SK-N-SH treated with all-trans-retinoic acid at 6 μM for 48 hours (cell line): ENCODE measurements around the gene IGF2R.

ENCODE experiments used
- ATAC-seq: fragments of 200-7000 bp; cut with Tn5 transposase; 3 replicates; pipeline ENCODE4 v1.9.1; 2020; ENCODE audit warnings: mild to moderate bottlenecking, moderate library complexity
- ARNTL ChIP-seq: fragments of 450-650 bp; formaldehyde crosslinking; IDR thresholded peaks from 2 replicates; pipeline ENCODE4 v1.5.0; 2020; ENCODE audit warnings: low read depth, mild to moderate bottlenecking, moderate library complexity, borderline replicate concordance
- BACH2 ChIP-seq: fragments of 250-450 bp; sonication (Bioruptor Pico); IDR thresholded peaks from 2 replicates; pipeline ENCODE4 v1.9.0; 2021; ENCODE audit warnings: mild to moderate bottlenecking, borderline replicate concordance
- CREB5 ChIP-seq: fragments of 250-450 bp; sonication (Bioruptor Pico); IDR thresholded peaks from 2 replicates; pipeline ENCODE4 v1.5.1; 2020; ENCODE audit warnings: low read depth, mild to moderate bottlenecking, moderate library complexity
- CSDC2 ChIP-seq: fragments of 250-450 bp; sonication (Bioruptor Pico); IDR thresholded peaks from 2 replicates; pipeline ENCODE4 v1.5.0; 2020; ENCODE audit warnings: mild to moderate bottlenecking, moderate library complexity
- CSRNP3 ChIP-seq: fragments of 250-450 bp; sonication (Bioruptor Pico); IDR thresholded peaks from 2 replicates; pipeline ENCODE4 v1.5.1; 2021; ENCODE audit warnings: mild to moderate bottlenecking, moderate library complexity
- ESRRG ChIP-seq: fragments of 250-450 bp; sonication (Bioruptor Pico); IDR thresholded peaks from 2 replicates; pipeline ENCODE4 v1.6.1; 2021; ENCODE audit warnings: mild to moderate bottlenecking
- GLIS3 ChIP-seq: fragments of 250-450 bp; sonication (Bioruptor Pico); IDR thresholded peaks from 2 replicates; pipeline ENCODE4 v1.5.0; 2020; ENCODE audit warnings: mild to moderate bottlenecking, moderate library complexity
- ISL1 ChIP-seq: fragments of 250-450 bp; sonication (Bioruptor Pico); IDR thresholded peaks from 2 replicates; pipeline ENCODE4 v2.1.2; 2022; ENCODE audit warnings: mild to moderate bottlenecking, moderate library complexity
- PATZ1 ChIP-seq: fragments of 250-450 bp; sonication (Bioruptor Pico); IDR thresholded peaks from 2 replicates; pipeline ENCODE4 v1.8.0; 2020; ENCODE audit warnings: mild to moderate bottlenecking, moderate library complexity, borderline replicate concordance
- POU6F1 ChIP-seq: fragments of 250-450 bp; sonication (Bioruptor Pico); IDR thresholded peaks from 2 replicates; pipeline ENCODE4 v1.8.0; 2021; ENCODE audit warnings: low read depth, mild to moderate bottlenecking, moderate library complexity, borderline replicate concordance
- RARB ChIP-seq: fragments of 250-450 bp; sonication (Bioruptor Pico); IDR thresholded peaks from 2 replicates; pipeline ENCODE4 v1.8.0; 2021; ENCODE audit warnings: mild to moderate bottlenecking, moderate library complexity
- SNAI2 ChIP-seq: fragments of 250-450 bp; sonication (Bioruptor Pico); IDR thresholded peaks from 2 replicates; pipeline ENCODE4 v1.5.0; 2020; ENCODE audit warnings: mild to moderate bottlenecking, moderate library complexity
- TCF4 ChIP-seq: fragments of 250-450 bp; sonication (Bioruptor Pico); IDR thresholded peaks from 2 replicates; pipeline ENCODE4 v1.8.0; 2021; ENCODE audit warnings: mild to moderate bottlenecking, moderate library complexity, borderline replicate concordance
- TOX ChIP-seq: fragments of 250-450 bp; sonication (Bioruptor Pico); IDR thresholded peaks from 2 replicates; pipeline ENCODE4 v1.8.0; 2021; ENCODE audit warnings: mild to moderate bottlenecking, moderate library complexity, borderline replicate concordance
- TSHZ2 ChIP-seq: fragments of 250-450 bp; sonication (Bioruptor Pico); IDR thresholded peaks from 2 replicates; pipeline ENCODE4 v1.5.0; 2020; ENCODE audit warnings: mild to moderate bottlenecking, moderate library complexity
- ZC3H10 ChIP-seq: fragments of 250-450 bp; sonication (Bioruptor Pico); IDR thresholded peaks from 2 replicates; pipeline ENCODE4 v1.5.1; 2021; ENCODE audit warnings: mild to moderate bottlenecking, moderate library complexity
- ZFP3 ChIP-seq: fragments of 250-450 bp; sonication (Bioruptor Pico); IDR thresholded peaks from 2 replicates; pipeline ENCODE4 v1.5.0; 2020; ENCODE audit warnings: mild to moderate bottlenecking, moderate library complexity
- ZFP30 ChIP-seq: fragments of 450-650 bp; formaldehyde crosslinking; IDR thresholded peaks from 2 replicates; pipeline ENCODE4 v1.5.0; 2022; ENCODE audit warnings: mild to moderate bottlenecking, moderate library complexity
- ZNF565 ChIP-seq: fragments of 450-650 bp; formaldehyde crosslinking; conservative IDR thresholded peaks from 2 replicates; pipeline ENCODE4 v1.5.0; 2020; ENCODE audit warnings: low read depth, mild to moderate bottlenecking, moderate library complexity

The IGF2R gene

GRCh38 chr6:160101277-160102205 lies 132.7 kb downstream of the IGF2R start:
- TF ChIP-seq TOX (CRISPR knock-in tag) (no peak), ZFP30 (CRISPR knock-in tag) (no peak), SNAI2 (CRISPR knock-in tag) (no peak), BACH2 (CRISPR knock-in tag) (no peak), ZNF565 (no peak), POU6F1 (CRISPR knock-in tag) (no peak), TCF4 (CRISPR knock-in tag) (no peak), TSHZ2 (CRISPR knock-in tag) (no peak)
- TF ChIP-seq, all 23 proteins: peak for 0
- no peak for ATAC-seq

- no peak for TF ChIP-seq ZC3H10 (CRISPR knock-in tag)
- no peak for TF ChIP-seq PATZ1 (CRISPR knock-in tag)
- TF ChIP-seq TOX (CRISPR knock-in tag) = no peak
- no peak for TF ChIP-seq CSDC2 (CRISPR knock-in tag)
- TF ChIP-seq SNAI2 (CRISPR knock-in tag) = no peak
- no peak for TF ChIP-seq RARB (CRISPR knock-in tag)
- no peak for TF ChIP-seq CSRNP3 (CRISPR knock-in tag)
- TF ChIP-seq ZFP3 (CRISPR knock-in tag) = no peak
- no peak for ATAC-seq
These were observed 133.5 kb downstream of the IGF2R start for GRCh38 chr6:160102399-160102798.

- TF ChIP-seq CSDC2 (CRISPR knock-in tag) (no peak), ZNF565 (no peak), ZC3H10 (CRISPR knock-in tag) (no peak)
- ATAC-seq = peak; percentile 83
These were observed 134.3 kb downstream of the IGF2R start for GRCh38 chr6:160102956-160103824.

GRCh38 chr6:160103825-160104100 lies 134.9 kb downstream of the IGF2R start:
- no peak for ATAC-seq
- TF ChIP-seq ESRRG (CRISPR knock-in tag) = no peak
- no peak for TF ChIP-seq ZNF565
- no peak for TF ChIP-seq ZFP30 (CRISPR knock-in tag)
- TF ChIP-seq CSDC2 (CRISPR knock-in tag) = no peak
- no peak for TF ChIP-seq CREB5 (CRISPR knock-in tag)
- TF ChIP-seq ISL1 (CRISPR knock-in tag) = no peak
- no peak for TF ChIP-seq TOX (CRISPR knock-in tag)
- TF ChIP-seq ZC3H10 (CRISPR knock-in tag) = no peak
- TF ChIP-seq ARNTL = no peak
- TF ChIP-seq BACH2 (CRISPR knock-in tag) = no peak
- no peak for TF ChIP-seq CSRNP3 (CRISPR knock-in tag)
- no peak for TF ChIP-seq ZFP3 (CRISPR knock-in tag)
- no peak for TF ChIP-seq GLIS3 (CRISPR knock-in tag)
- TF ChIP-seq RARB (CRISPR knock-in tag) = no peak
